Stimulated activated CD8-positive, alpha-beta memory T cell treated with anti-CD3 and anti-CD28 coated beads, Interleukin-12 subunit alpha, Interleukin-12 subunit beta, amount 100 ng/mL, for 1 hour (primary cell): ENCODE data around the gene XRN2.

Experiments
- DNase-seq: peaks from one replicate; pipeline ENCODE4 v3.0.0-alpha.2; 2020; ENCODE audit warnings: low read depth

XRN2 gene

DNA sequence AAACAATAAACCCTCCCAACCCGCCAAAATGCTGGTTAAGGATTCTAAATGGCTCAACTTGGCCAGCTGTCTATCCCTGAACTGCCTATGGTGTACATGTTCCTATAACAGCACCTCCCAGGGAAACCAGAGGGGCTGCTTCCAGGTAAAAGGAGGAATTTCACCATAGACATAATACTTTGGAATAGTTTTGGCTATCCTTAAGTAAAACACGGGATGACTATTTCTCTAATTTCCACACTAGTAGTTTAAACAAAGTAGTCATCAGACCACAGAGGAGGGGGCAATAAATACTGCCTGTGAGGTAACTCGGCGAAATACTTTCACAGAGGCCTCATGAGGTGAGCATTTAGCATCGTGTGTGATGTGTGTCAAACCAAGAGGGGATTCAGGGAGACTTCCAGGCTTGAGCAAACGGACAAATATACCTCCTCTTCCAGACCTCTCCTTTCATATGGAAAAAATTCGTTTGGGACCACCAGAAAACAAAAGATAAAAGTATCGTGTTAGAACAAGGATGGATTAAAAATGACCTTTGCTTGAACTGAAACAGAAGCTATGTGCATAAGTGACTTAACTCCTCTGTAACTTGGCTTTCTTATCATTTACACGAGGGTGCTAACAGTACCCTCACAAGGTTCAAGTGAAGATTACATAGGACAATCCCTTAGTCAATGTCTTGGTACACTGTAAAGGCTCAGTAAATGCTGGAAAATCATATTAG lies 1.0 kb upstream of the XRN2 start:
- DNase-seq, result no peak

DNA sequence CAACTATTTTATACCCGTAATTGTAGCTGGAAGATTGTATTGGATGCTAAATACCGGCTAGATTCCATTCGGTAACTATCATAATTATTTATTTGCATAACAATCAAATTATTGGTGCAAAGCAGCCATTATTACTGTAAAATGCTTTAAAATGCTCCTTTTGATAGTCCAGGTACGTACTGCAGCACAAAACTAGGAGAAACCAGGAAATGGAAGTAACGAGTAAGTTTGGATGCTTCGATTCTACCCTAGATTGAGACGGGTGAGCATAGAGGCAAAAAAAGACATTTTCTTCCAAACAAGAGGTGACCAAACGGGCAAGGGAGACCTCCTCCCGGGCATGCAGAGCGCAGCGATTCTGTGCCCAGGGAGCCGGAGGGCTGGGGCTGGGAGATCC lies 469 bp upstream of the XRN2 start:
- no peak for DNase-seq

DNA sequence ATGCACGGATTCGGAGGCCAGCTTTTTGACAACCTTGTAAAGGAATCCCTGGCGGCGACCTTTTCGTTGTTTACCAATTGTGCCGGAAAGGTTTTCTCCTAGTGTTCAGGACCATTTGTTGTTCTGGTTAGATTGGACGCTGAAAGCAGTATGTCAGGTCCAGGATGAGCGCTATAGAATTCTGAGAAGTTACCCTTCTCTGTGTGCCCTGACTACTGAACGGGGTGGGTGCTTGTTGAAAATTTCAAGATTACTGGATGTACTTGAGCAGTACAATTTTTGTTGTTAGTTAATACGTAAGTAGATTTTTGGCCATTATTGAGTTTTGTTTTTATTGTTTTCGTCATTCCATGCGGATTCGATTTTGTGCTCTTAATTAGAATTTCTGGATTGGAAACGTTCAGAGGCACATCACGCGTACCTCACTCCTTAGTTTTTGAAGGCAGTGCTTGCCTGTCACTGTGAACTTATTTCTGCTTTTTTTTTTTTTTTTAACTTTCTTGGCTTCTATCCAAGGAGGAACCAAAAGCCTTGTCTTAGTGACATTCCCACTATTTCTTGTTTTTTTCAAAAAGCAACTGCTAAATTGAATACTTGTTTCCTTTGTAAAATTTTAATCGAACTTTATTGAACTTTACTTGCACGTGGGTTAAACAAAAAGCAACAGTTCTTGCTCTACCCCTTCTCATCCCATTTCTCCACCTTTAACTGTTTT lies 898 bp downstream of the XRN2 start:
- no peak for DNase-seq

DNA sequence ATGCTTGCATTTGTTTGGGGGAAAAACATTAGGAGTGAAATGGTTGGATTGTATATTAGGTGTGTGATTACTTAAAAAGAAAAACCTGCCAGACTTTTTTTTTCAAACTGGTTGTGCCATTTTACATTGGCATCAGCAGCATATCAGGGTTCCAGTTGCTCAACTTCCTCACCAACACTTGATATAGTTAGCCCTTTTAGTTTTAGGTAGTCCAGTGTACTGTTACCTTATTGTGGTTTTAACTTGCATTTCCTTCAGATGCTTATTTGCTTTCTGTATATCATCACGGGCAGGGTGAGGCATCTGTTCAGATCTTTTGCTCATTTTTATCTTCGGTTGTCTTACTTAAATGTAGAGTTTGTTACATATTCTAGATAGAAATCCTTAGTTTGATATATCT lies 5.2 kb downstream of the XRN2 start:
- no peak for DNase-seq

DNA sequence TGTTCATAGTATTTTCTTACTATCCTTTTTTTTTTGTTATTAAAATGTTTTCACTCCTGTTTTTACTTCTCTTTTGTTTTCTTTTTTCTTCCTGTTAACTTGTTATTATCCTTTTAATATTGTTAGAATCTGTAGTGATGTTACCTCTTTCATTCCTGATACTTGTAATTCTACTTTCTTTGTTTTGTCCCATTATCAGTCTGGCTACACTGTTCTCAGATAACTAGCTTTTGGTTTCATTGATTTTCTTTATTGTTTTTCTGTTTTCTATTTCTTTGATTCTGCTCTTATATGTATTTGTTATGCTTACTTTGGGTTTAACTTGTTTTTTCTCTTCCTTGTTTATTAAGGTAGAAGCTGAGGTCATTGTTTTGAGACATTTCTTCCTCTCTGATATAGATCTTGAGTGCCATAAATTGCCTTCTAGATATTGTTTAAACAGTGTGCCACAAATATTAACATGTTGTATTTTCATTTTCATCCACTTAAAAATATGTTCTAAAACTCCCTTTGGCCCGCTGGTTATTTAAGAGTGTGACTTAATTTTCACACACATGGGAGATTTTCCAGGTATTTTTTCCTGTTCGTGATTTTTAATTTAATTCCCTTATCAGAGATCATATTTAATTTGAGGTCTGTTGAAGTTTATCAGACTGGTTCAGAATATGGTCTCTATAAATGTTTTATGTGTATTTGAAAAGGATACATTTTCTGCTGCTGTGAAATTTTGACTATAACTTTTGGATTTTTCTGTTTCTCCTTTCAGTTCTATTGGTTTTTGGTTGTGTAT lies 6.7 kb downstream of the XRN2 start:
- DNase-seq, result no peak

DNA sequence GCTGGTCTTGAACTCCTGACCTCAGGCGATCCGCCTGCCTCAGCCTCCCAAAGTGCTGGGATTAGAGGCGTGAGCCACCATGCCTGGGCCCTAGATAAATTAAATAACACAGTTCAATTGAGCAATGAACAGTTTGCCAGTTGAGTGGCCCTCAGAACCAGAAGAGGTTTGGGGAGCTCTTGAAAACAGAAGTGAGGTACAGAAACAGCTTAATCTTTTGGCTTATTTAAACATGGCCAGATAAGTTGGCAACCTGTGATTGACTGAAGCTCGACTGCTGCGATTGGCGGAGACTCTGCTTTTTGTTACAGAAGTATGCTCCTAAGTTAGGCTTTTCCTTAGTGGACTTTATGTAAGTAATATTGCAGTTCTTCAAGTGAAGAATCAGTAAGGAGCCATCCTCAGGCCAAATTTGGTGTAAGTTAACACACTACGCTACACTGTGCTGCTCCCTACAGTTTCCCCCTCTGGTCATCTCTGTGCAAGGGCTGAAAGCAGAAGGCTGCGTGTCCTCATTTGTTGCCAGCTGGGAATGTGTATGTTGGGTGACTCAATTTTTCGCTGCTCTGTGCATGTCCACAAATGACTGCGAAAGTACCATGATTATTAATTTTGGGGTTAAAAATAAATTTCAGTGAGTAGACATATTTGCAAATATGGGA lies 9.8 kb downstream of the XRN2 start:
- no peak for DNase-seq

DNA sequence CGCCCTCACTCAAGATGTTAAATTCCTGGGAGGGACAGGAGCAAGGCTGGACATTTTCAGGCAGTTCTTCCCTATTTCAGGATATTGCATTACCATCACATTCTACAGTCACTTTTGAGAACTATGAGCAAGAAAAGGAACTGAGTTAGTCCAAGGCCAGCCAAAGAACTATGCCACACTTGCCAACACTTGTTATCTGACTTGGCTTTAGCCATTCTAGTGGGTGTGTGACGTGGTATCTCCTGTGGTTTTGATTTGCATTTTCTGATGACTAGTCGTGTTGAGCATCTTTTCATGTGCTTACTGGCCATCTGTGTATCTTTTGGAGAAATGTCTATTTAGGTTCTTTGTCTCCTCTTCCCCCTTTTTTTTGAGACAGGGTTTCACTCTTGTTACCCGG lies 12.0 kb downstream of the XRN2 start:
- no peak for DNase-seq

DNA sequence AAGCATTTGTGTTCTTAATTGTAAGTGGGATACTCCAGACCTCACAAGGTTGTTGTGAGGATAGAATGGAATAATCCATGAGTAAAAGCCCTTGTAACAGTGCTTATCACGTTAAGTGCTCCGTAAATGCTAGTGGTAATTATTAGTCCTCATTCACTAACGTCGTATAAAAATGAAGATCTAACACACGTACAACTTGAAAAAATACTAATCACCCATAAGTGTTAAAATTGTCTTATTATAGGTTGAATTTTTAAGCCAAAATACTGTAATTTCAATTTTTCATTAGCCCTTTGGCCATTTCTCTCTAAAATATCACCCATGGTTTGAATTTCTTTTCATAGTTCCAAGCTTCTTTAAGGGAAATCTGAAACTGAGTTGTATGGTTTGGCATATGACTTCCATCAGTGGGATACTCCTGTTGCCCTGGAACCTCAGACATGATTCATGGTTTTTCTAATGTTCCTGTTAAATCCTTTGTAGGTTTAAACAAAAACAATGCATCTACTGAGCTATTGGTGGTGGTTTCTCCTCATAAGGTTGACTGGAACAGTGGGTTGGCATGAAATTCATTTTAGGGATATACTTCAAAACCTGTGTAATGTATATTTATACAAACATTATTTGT lies 19.1 kb downstream of the XRN2 start:
- no peak for DNase-seq

DNA sequence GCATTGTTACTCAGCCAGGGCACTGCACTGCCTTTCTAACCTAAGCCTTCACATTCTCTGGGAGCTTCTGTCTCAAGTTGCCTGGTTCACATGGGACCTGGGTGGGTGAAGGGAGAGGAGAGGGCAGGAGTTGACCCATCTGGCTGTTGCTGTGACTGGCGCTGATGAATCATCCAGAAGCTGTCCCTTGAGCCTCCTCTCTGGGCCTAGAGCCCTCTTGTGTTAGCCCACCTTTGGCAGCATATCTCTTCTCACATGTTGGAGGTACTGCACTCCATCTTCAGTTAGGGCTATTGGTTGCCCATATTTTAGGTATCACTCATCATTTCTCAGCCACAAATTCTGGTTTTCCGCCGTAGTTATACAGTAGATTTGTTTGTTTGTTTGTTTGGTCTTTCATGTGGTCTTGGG lies 19.8 kb downstream of the XRN2 start:
- DNase-seq, result no peak

DNA sequence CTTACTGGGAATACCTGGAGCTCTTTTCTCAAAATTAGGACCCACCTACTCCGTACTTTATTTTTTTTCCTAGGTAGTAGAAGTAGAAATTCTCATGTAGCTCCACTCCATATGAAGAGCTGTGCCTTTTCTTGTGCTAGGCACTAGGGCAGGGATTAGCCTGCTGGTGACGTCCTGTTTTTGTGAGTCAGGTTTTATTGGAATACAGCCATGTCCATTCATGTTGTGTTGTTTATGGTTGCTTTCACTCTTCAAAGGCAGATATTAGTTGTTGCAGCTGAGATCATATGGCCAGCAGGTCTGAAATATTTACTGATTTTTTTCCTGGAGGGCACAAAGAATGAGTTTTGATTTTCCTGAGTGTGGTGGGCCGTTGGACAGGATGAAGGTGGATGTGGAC lies 20.5 kb downstream of the XRN2 start:
- no peak for DNase-seq

DNA sequence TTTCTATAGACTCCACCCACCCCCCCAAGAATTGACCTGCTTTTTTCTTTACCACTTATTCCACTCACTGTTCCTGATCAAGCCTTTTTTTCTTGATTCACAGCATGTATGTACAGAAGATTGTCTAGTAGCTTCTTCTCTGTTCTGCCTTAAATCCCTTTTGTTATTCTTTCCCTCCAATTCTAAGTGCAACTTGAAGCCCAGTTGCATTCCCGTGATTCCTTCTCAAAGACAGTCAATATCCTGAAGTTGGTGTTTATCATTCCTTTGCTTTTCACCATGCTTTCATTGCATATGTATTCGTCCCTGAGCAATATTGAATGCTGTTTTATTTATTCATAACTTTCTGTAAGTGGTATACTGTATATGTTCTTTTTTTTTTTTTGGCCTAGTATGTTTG lies 21.0 kb downstream of the XRN2 start:
- DNase-seq, result no peak

DNA sequence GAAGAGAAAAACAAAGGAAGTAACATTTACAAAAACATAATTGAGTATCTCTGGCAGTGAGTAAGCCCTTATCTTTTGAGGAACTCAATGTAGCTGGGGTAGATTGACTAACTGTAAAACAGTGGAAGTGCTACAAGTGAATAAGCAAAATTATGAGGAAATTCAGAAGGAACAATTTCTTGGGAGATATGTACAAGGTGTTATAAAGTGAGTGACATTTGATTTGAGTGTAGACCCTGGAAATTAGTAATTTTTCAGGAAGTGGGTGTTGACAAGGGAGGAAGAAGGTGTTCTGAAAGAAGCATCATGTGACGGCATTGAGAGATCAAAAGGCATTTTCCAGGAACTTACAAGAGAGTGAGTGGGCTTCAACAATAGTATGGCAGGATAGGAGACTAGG lies 22.2 kb downstream of the XRN2 start:
- no peak for DNase-seq

DNA sequence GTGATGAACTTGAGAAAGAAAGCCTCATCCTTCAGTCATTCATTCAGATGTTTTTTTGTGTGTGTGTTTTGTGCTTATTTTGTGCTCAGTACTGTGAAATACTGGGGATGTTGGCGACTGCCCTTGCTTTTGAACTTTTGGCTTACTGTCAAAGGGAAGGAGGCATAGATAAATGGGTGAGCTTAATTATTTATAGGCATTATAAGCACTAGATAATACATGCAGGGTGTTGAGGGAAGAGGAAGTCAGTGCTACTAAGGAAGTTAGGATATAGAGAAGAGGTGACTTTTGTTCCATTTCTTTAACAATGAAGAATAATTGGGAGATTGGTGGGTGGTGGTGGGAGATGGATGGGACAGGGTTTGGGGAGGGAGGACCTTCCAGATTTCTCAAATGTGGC lies 23.6 kb downstream of the XRN2 start:
- DNase-seq, result no peak

DNA sequence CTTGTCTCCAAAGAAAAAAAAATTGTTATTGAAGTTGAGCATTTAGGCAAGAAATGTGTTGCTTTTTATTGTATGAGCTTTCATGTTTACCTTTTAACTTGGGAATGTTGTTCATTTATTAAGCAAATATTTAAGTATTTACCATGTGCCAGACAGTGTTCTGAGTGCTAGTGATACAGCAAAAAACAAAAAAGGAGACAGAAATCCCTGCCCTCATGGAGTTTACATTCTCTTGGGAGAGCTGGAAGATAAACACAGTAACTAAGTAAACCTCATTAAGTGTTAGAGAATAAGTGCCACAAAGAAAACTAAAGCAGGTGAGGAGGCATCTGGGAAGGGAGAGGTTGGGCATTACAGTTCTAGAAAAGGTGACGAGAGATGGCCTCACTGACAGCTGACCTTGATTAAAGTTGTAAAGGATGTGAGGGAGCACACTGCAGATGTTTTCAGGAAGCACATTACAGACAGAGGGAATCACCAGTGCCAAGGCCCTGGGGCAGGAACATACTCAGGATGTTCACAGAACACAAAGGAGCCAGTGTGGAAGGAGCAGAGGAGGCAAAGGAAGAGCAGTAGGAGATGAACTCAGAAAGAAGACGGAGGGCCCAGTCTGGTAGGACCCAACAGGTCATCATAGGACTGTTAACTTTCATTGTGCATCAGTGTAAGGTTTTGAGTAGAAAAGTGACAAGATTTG lies 33.5 kb downstream of the XRN2 start:
- no peak for DNase-seq

DNA sequence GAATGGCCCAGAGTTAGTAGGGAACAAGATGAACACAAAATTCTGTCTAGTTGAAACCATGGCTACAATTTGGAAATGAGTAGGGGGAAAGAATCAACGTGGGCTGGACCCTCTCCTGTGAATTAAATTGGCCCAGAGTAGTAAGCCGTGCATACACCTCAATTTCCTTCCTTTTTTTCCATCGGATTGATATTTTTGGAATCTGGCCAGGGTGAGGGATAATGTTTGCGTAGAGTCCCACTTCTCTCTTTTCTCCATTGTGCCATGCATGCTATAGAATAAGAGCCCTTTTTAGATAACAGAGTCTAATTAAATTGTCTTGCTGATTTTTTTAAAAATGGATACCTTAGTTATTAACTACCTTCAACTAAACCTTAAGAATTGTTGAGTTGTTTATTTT lies 35.2 kb downstream of the XRN2 start:
- DNase-seq, result no peak

DNA sequence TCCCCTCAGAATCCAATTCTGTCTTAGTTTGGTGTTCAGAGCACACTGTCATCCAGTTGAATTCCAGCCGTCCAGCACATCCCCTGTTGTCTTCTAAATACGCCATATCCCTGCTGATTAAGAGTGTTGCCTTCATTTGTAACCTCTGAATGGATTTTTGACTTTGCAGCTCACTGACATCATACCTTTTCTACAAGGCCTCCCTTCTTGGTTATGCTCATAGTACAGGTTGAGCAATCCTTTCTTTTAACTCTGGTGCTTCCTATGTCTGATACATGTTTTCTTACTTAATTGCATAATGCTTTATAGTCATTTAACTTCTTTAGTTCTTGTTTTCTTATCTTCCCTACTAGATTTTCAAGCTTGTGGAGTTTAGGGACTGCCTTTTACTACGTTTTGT lies 36.4 kb downstream of the XRN2 start:
- no peak for DNase-seq

DNA sequence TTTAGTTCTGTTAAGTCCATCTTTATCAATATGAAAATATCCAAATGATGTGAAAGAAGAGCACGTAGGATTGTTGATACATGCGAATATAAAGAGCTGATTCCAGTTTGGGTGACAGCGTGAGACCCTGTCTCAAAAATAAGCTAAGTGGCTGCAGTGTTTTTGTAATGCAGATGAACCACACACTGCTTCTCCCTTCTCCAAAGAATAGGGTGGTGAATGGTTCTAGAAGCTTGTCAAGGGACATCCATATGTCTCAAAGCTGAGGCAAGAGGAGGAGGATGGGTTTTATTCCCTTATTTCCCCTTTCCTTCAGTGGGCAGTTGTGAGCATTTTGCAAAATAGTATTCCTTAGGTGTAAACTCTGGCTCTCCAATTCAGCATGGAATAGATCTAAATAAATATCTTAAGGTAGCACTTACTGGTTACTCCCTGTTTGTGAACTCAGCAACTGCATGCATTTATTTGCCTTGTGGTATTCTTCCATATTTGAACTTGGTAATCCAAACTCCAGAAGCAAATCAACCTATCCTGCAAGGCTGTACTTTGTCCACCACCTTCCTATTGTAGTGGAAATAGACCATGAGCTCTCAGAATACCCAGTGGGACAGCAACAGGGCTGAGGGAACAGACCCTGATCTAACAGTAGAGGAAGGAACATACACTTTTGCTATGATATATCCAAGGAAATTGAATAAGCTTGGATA lies 38.0 kb downstream of the XRN2 start:
- no peak for DNase-seq

DNA sequence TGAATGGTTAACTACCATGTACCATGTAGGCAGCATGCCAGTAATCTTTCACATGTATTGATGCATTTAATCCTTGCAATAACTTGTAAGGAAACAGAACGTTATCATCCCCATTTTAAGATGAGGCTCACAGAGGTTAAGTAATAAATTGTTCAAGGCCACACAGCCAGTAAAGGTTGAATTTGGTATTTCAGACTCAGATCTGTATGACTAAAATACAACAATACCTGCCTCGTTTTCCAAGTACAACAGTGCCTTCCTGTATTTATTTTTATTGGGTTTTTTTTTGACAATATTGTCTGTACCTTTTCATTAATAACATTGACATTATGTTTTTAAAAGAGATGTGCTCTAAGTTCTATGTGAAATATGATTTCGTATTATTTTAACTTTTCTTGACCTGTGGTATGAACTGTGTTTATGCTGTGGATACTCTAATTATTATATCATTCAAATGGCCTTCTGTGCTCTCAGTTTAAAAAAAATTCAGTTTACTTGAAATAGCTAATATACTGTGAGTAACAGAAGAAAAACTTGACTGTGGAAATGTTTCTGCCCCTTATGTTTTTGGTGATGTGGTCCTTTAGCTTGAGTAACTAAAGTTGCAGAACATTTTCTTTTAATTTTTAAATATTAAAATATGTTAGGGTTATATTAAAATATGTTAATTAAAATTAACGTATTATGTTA lies 39.7 kb downstream of the XRN2 start:
- no peak for DNase-seq

DNA sequence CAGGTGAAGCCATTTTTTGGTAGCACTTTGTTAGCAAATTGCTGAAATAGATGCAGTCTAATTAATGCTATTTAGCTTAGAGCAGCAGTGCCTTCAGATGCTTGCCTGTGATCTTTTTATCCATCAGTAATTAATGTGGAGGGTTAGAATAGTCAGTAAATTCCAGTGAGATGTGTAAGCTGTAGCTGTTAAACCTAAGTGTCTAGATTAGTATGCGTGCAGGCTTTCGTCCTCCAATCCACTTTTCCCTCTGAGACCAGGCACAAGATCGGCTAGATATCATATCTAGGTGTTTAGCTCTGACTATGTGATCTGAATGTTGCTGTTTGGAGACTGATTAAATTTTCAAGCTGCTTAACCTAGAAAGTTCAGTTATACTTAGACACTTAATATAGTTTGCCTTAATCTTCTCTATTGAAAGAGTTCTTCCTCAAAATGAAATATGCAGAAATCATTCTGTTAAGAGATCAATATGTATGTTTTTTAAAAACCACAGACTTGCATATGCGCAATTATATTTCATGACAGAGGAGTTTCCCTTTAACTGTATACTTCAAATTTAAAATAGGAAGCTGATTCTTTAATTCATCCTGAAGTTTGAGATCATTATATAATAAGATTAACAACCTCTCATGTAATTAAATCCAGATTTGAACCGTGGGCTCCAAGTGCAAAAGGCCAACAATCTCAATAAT lies 41.2 kb downstream of the XRN2 start:
- DNase-seq, result no peak

DNA sequence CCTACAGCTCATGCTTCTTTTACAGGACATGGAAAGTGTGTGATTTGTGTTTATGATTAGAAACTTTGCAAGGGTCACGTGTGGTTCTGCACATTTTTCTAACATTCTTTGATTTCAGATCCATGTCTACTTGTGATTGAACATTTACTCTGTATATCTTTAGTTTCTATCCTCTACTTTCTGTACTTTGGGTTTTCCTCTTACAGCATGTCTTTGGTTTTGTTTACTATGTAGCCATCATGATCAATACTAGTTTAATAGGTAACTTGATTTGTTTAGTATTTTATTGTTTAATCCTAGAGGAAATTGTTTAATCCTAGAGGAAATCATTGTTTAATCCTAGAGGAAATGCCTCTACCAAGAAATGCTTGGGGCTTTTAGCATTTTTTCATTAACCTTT lies 41.8 kb downstream of the XRN2 start:
- DNase-seq, result no peak
